ENCODE results near the gene GZF1. TPM values are rescaled to one million over a fixed set of nuclear protein-coding genes. Genes with fewer than 3 reads are reported as not detected.

Gene GZF1
- total RNA-seq, 4 donors from 2014 or later: 10.1 to 23.0 (median 13.3) TPM

DNA sequence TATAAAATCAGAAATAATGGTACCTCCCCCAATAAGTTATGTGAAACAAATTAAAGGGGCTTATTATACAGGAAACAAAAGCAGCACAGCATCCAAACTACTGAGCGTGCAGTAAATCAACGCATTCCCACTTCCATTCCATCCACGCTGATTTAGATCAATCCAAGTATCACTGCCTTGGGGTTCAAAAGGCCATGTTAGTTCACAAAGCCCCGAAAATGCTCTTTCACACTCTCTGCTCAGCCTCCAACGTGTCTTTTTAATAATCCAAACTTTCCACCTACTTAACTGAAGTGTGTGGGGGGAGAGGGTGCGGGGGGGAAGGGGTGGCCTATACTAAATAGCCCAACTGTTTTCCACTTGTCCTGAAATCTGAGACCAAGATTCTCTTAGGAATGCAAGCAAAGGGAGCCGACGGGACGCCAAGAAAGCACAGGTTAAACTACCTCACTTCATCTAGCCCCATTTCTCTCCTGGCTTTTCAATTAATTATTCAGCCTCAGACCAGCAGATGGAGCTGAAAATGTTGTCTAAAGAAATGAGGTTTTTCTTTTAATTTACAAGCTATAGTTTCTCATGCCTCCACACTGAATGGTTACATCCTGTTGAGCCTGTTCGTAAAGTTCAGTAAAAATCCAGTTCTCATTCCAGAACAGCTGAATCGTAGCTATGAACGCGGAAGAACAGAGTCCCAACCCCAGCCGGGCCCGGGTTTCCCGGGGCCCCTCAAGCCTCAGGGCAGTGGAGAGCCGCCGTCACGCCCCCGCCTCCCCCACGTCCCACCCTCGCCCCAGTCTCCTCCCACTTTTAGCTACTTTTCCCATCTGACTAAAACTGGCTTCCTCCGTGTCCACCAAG, 12.4 kb upstream of the GZF1 start:
- peaks cover 0 to 8% of the 10 kb centered on the region in 2 donors for H3K36me3 ChIP-seq
- H3K4me3 ChIP-seq: peak overlapping the region; percentile 69 to 95 (median 82)
- peak; percentile 59 to 69 for ATAC-seq
- intact Hi-C loops (cut with DNase I; ENCODE audit: low total_unique reads) (loop anchor here (1.0 to 10.0 kb wide), 7 partner anchors 9 to 1015 kb away; no protein-coding TSS in a partner anchor), in situ Hi-C loops (cut with MboI; ENCODE audit: low sequenced_read_pairs in 4 of 4) (loop anchor here (10.0 to 25.0 kb wide), 6 partner anchors 195 to 1012 kb away; partner anchors contain the start of genes THBD (in 2 of the 4), CST9 (in 1 of the 4) and SSTR4 (in 1 of the 4))
- peak in 1 of 2 donors; percentile 66 for DNase-seq
- peak overlapping the region; percentile 88 to 99 (median 96) for H3K27ac ChIP-seq
- TF ChIP-seq POLR2A (IDR thresholded peaks at IDR 0.05) (no peak), CTCF (IDR thresholded peaks at IDR 0.05 in 4 of 5, conservative IDR thresholded peaks at IDR 0.05 in 1 of 5) (peak; percentile 18 to 57 (median 40))
- H3K27me3 ChIP-seq: no peaks in the 10 kb centered on the region
- H3K9me3 ChIP-seq: no peaks in the 10 kb centered on the region
- peaks cover 16 to 23% of the 10 kb centered on the region in 2 donors for H3K4me1 ChIP-seq

- Histone ChIP-seq H3K27me3 (no peaks in the 10 kb centered on the region), H3K36me3 (peaks cover 0 to 16% of the 10 kb centered on the region in 2 donors), H3K4me1 (peaks cover 16 to 23% of the 10 kb centered on the region in 2 donors), H3K9me3 (no peaks in the 10 kb centered on the region), H3K4me3 (peak within 1 kb of the TSS; percentile 81 to 96 (median 88)), H3K27ac (peak within 1 kb of the TSS; percentile 88 to 99 (median 96))
- intact Hi-C loops (cut with DNase I; ENCODE audit: low total_unique reads) (loop anchor here (1.0 to 2.0 kb wide), 4 partner anchors 8 to 300 kb away; no protein-coding TSS in a partner anchor), in situ Hi-C loops (cut with MboI; ENCODE audit: low sequenced_read_pairs in 4 of 4) (loop anchor here in 2 of 4 donors (10.0 kb wide), 1 partner anchor 196 kb away; no protein-coding TSS in a partner anchor)
- TF ChIP-seq POLR2A (IDR thresholded peaks at IDR 0.05): peak; percentile 94 to 96
- TF ChIP-seq CTCF (IDR thresholded peaks at IDR 0.05 in 4 of 5, conservative IDR thresholded peaks at IDR 0.05 in 1 of 5): no peak
- peak; percentile 98 for DNase-seq
- peak; percentile 93 to 94 for ATAC-seq
Observed at GRCh38 chr20:23350196-23350903, 11.6 kb upstream of the GZF1 start, which contains the start of gene NXT1. Gene NXT1 (plus strand): TSS chr20:23350791. CDS start chr20:23354042, 3,251 bp downstream.

DNA sequence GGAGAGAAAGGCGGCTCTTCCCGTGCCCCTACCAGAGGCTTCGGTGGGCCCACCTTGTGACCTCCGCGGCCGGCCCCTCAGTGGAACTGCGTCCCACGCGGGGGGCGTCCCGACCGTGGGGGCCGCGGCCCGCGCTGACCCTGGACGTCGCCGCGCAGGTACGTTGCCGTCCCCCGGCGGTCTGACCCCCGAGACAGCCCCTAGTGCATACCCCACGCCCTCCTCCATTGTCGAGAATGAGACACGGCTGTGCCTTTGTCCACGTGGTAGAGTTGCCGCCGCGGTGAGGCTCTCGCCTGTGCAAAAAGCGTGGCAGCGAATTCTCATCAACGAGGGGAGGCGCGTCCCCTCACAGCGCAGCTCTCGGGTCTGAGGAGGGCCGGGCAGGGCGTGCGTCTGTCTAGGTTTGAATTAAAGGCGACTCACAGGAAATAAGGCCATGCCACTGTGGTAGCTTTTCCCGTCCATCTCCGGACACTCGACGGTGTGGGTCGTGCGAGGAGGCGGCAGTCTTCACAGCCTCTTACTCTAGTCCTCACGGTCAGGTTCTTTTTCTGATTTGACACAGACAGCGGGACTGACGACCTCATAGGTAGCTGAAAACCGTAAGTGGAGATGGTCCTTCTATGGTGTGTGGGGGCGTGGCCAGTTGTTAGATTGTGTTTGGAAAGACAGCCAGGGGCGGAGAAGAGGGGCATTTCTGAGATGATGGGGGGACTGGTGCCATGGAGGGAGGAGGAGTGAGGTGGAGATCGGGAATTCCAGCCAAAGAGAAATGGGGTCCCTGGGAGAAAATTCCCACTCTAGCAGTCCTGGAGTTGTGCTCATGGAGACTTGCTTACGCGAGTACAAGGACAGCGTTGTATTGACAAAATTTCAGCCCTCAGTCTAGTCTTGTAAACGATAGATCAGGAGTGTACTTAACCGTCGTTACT, 10.8 kb upstream of the GZF1 start:
- ATAC-seq (peak; percentile 29 to 36), DNase-seq (peak; percentile 33 to 64)
- Histone ChIP-seq H3K27ac (peak overlapping the region; percentile 88 to 99 (median 96)), H3K4me1 (peaks cover 16 to 23% of the 10 kb centered on the region in 2 donors), H3K9me3 (no peaks in the 10 kb centered on the region), H3K36me3 (peaks cover 0 to 19% of the 10 kb centered on the region in 2 donors), H3K4me3 (peak overlapping the region; percentile 81 to 96 (median 88)), H3K27me3 (no peaks in the 10 kb centered on the region)
- in situ Hi-C loops (cut with MboI; ENCODE audit: low sequenced_read_pairs in 4 of 4) (loop anchor here in 2 of 4 donors (10.0 kb wide), 1 partner anchor 196 kb away; no protein-coding TSS in a partner anchor), intact Hi-C loops (cut with DNase I; ENCODE audit: low total_unique reads) (loop anchor here (1.0 to 2.0 kb wide), 4 partner anchors 7 to 300 kb away; no protein-coding TSS in a partner anchor)
- TF ChIP-seq POLR2A (IDR thresholded peaks at IDR 0.05): no peak
- TF ChIP-seq CTCF (IDR thresholded peaks at IDR 0.05 in 4 of 5, conservative IDR thresholded peaks at IDR 0.05 in 1 of 5): no peak
